Endothelial cell of umbilical vein (primary cell): ENCODE measurements around the gene RAC3.

Source experiments
- CTCF ChIP-seq, 2 donors: IDR thresholded peaks; 1 replicate in 1 of 2; 2 replicates in 1 of 2; pipeline ENCODE4 v1.5.1; 2011; ENCODE audit warnings: low read length in 2 of 2, mild to moderate bottlenecking in 2 of 2, moderate library complexity in 2 of 2, control low read depth in 1 of 2, inconsistent platforms in 1 of 2, low read depth in 1 of 2; ENCODE audit not compliant: insufficient read depth in 1 of 2; ENCODE audit errors: extremely low read depth in 1 of 2
- EZH2 ChIP-seq: IDR thresholded peaks from 2 replicates; pipeline ENCODE4 v1.6.1; 2012; ENCODE audit warnings: borderline replicate concordance, low read depth, mild to moderate bottlenecking, moderate library complexity, low read length, inconsistent platforms; ENCODE audit not compliant: severe bottlenecking
- JUN ChIP-seq: IDR thresholded peaks from 2 replicates; pipeline ENCODE4 v1.6.1; 2011; ENCODE audit warnings: borderline replicate concordance, low read depth; ENCODE audit not compliant: insufficient read length, insufficient read depth
- POLR2A ChIP-seq: IDR thresholded peaks from 2 replicates; pipeline ENCODE4 v1.6.1; 2012; ENCODE audit warnings: low read depth, mild to moderate bottlenecking, control low read depth, low read length
- POLR2AphosphoS5 ChIP-seq: IDR thresholded peaks from 2 replicates; pipeline ENCODE4 v1.6.1; 2012; ENCODE audit warnings: low read depth, mild to moderate bottlenecking, control low read depth, low read length, moderate library complexity; ENCODE audit not compliant: insufficient read depth

GRCh38 chr17:81990836-81991683, 40.4 kb upstream of the RAC3 start:
- no peak for TF ChIP-seq POLR2AphosphoS5
- TF ChIP-seq CTCF (IDR thresholded peaks at IDR 0.05; ENCODE audit: extremely low read depth in 1 of 2, insufficient read depth in 1 of 2, low read depth in 1 of 2, low read length in 2 of 2), result no peak
- TF ChIP-seq EZH2, result no peak
- TF ChIP-seq POLR2A, result no peak
- TF ChIP-seq JUN, result no peak
